Measurements from ENCODE around the gene SETD1B. TPM values are rescaled to one million over a fixed set of nuclear protein-coding genes. Genes with fewer than 3 reads are reported as not detected.

Gene SETD1B
- total RNA-seq, 2 experiments from 2014 or later: 13.3 TPM

- ATAC-seq (no peak), DNase-seq (no peak)
- Mint-ChIP-seq H3K27me3 (no peaks in the 10 kb centered on the region), H3K27ac (no peak overlapping the region), H3K4me1 (ENCODE audit: low read depth) (peaks cover 2% of the 10 kb centered on the region), H3K4me3 (no peak overlapping the region), H3K36me3 (ENCODE audit: low read depth) (peaks cover 24% of the 10 kb centered on the region), H3K9me3 (no peaks in the 10 kb centered on the region)
- intact Hi-C loops (cut with micrococcal nuclease): no loop called here
- ChIA-PET CTCF (interaction anchor here (1.3 kb wide), 1 partner anchor 29 kb away, joined by 6 read pairs; no protein-coding TSS in a partner anchor), POLR2A (no interaction called here)
- TF ChIP-seq CTCF (IDR thresholded peaks at IDR 0.05): no peak
Measured at GRCh38 chr12:121823727-121824115, 19.9 kb downstream of the SETD1B start.

GRCh38 chr12:121825041-121825523 lies 21.3 kb downstream of the SETD1B start:
- CTCF ChIA-PET: no interaction called here
- DNase-seq (no peak), ATAC-seq (no peak)
- Mint-ChIP-seq H3K27ac (no peak overlapping the region), H3K4me1 (ENCODE audit: low read depth) (peaks cover 2% of the 10 kb centered on the region), H3K4me3 (no peak overlapping the region), H3K36me3 (ENCODE audit: low read depth) (peaks cover 29% of the 10 kb centered on the region), H3K9me3 (no peaks in the 10 kb centered on the region), H3K27me3 (no peaks in the 10 kb centered on the region)
- intact Hi-C loops (cut with micrococcal nuclease): no loop called here
- no peak for TF ChIP-seq CTCF (IDR thresholded peaks at IDR 0.05)
- POLR2A ChIA-PET: interaction anchor here (3.4 kb wide), 1 partner anchor 13 kb away, joined by 17 read pairs; no protein-coding TSS in a partner anchor

GRCh38 chr12:121826318-121827150 lies 22.7 kb downstream of the SETD1B start:
- H3K4me3 Mint-ChIP-seq: no peak overlapping the region
- no peaks in the 10 kb centered on the region for H3K9me3 Mint-ChIP-seq
- ATAC-seq: no peak
- POLR2A ChIA-PET: interaction anchor here (0.7 to 3.4 kb wide), 7 partner anchors 10 to 63 kb away, joined by 3 to 17 read pairs (median 5); no protein-coding TSS in a partner anchor
- H3K27ac Mint-ChIP-seq: no peak overlapping the region
- no peaks in the 10 kb centered on the region for H3K27me3 Mint-ChIP-seq
- H3K4me1 Mint-ChIP-seq (ENCODE audit: low read depth): peaks cover 2% of the 10 kb centered on the region
- H3K36me3 Mint-ChIP-seq (ENCODE audit: low read depth): peaks cover 30% of the 10 kb centered on the region
- CTCF ChIA-PET: interaction anchor here (1.0 to 1.5 kb wide), 2 partner anchors 15 to 30 kb away, joined by 3 to 4 read pairs; no protein-coding TSS in a partner anchor
- TF ChIP-seq CTCF (IDR thresholded peaks at IDR 0.05): no peak
- no peak for DNase-seq
- intact Hi-C loops (cut with micrococcal nuclease): no loop called here

- no peaks in the 10 kb centered on the region for H3K9me3 Mint-ChIP-seq
- no peak for DNase-seq
- no peak for TF ChIP-seq CTCF (IDR thresholded peaks at IDR 0.05)
- H3K27me3 Mint-ChIP-seq: no peaks in the 10 kb centered on the region
- H3K36me3 Mint-ChIP-seq (ENCODE audit: low read depth): peaks cover 34% of the 10 kb centered on the region
- ATAC-seq: no peak
- H3K27ac Mint-ChIP-seq: no peak overlapping the region
- no peak overlapping the region for H3K4me3 Mint-ChIP-seq
- intact Hi-C loops (cut with micrococcal nuclease): no loop called here
- ChIA-PET CTCF (interaction anchor here (0.9 to 1.7 kb wide), 5 partner anchors 10 to 60 kb away, joined by 3 to 8 read pairs (median 4); partner anchors contain the start of gene RHOF), POLR2A (interaction anchor here (1.2 to 3.4 kb wide), 6 partner anchors 9 to 62 kb away, joined by 3 to 17 read pairs (median 5); no protein-coding TSS in a partner anchor)
- H3K4me1 Mint-ChIP-seq (ENCODE audit: low read depth): peaks cover 7% of the 10 kb centered on the region
Measured at GRCh38 chr12:121827351-121828099, 23.7 kb downstream of the SETD1B start.

Measured in activated CD8-positive, alpha-beta T cell treated with anti-CD3 and anti-CD28 coated beads for 36 hours (primary cell).